A673 (cell line): ENCODE measurements around the gene CCL28. TPM values are rescaled to one million over a fixed set of nuclear protein-coding genes. Genes with fewer than 3 reads are reported as not detected.

Experiments used
- BruUV-seq: library from RNA; stranded (reverse); fragments of 400-500 nt; replicated peaks from 2 replicates; lab custom pipeline; 2021; lab: Mats Ljungman, UMichigan
- CTCF ChIA-PET: fragments of 300-600 bp; sonication (Branson Sonifier 250); formaldehyde crosslinking; loops from one replicate; lab custom pipeline; 2022; ENCODE audit warnings: antibody characterized with exemption; lab: Charles Lee
- POLR2A ChIA-PET: fragments of 300-600 bp; sonication (Branson Sonifier 250); formaldehyde crosslinking; loops from one replicate; lab custom pipeline; 2022; ENCODE audit warnings: antibody characterized with exemption; ENCODE audit not compliant: low non-redundant PET; lab: Charles Lee
- DNase-seq: peaks from one replicate; pipeline ENCODE4 v3.0.0-alpha.2; 2015; ENCODE audit warnings: low spot score
- H3K27ac ChIP-seq: fragments of 200-600 bp; sonication (generic); 2 replicates; pipeline ENCODE4 v1.5.1; 2016; ENCODE audit warnings: mixed run types, low read depth, mild to moderate bottlenecking, mixed read lengths, antibody characterized with exemption, low read length; ENCODE audit not compliant: poor library complexity, severe bottlenecking
- H3K27me3 ChIP-seq: fragments of 200-600 bp; sonication (generic); replicated peaks from 2 replicates; pipeline ENCODE4 v1.6.1; 2017; ENCODE audit warnings: mixed run types, low read depth, mild to moderate bottlenecking, mixed read lengths, antibody characterized with exemption, low read length; ENCODE audit not compliant: insufficient read depth, poor library complexity
- H3K36me3 ChIP-seq: fragments of 200-600 bp; sonication (generic); 2 replicates; pipeline ENCODE4 v1.6.1; 2016; ENCODE audit warnings: mixed run types, mild to moderate bottlenecking, mixed read lengths, antibody characterized with exemption, low read length; ENCODE audit not compliant: insufficient read depth, poor library complexity, severe bottlenecking
- H3K4me1 ChIP-seq: fragments of 200-600 bp; sonication (generic); 2 replicates; pipeline ENCODE4 v1.6.1; 2017; ENCODE audit warnings: mixed run types, mild to moderate bottlenecking, mixed read lengths, antibody characterized with exemption, low read length; ENCODE audit not compliant: insufficient read depth, poor library complexity, severe bottlenecking
- H3K4me3 ChIP-seq: fragments of 200-600 bp; sonication (generic); 2 replicates; pipeline ENCODE4 v1.5.1; 2016; ENCODE audit warnings: low read depth, mixed run types, mild to moderate bottlenecking, mixed read lengths, low read length; ENCODE audit not compliant: poor library complexity, severe bottlenecking
- H3K9me3 ChIP-seq: fragments of 200-600 bp; sonication (generic); 2 replicates; pipeline ENCODE4 v1.6.1; 2016; ENCODE audit warnings: mixed run types, low read depth, mild to moderate bottlenecking, mixed read lengths, antibody characterized with exemption, low read length; ENCODE audit not compliant: poor library complexity, severe bottlenecking
- EZH2 ChIP-seq: fragments of 200-600 bp; sonication (generic); IDR thresholded peaks from 2 replicates; pipeline ENCODE4 v1.6.1; 2017; ENCODE audit warnings: borderline replicate concordance, low read depth, mild to moderate bottlenecking, mixed read lengths, antibody characterized with exemption, low read length; ENCODE audit not compliant: poor library complexity, severe bottlenecking
- intact Hi-C: fragments of 100-400 bp; cut with micrococcal nuclease; formaldehyde crosslinking; loops from one replicate; pipeline ENCODE4 v1.10.0; 2022; ENCODE audit not compliant: unreplicated experiment
- total RNA-seq: library from RNA; stranded (reverse); gene quantifications from 2 replicates; pipeline ENCODE4 v1.2.3, GENCODE V29; 2021
- TF ChIP-seq, protein P1 (sequence below): fragments of 300-800, 200-600 bp; sonication (generic); conservative IDR thresholded peaks from 2 replicates; pipeline ENCODE4 v1.5.1; 2017; ENCODE audit warnings: low read depth, mild to moderate bottlenecking, antibody characterized with exemption, low read length, moderate library complexity, mixed read lengths

The CCL28 gene
- total RNA-seq, 1 experiment from 2014 or later: 0.32 TPM

GRCh38 chr5:43363445-43364152, 48.6 kb downstream of the CCL28 start:
- no TSS peak for BruUV-seq
- ChIA-PET POLR2A (no interaction called here), CTCF (interaction anchor here (1.2 kb wide), 1 partner anchor 26 kb away, joined by 3 read pairs; no protein-coding TSS in a partner anchor)
- intact Hi-C loops: no loop called here
- H3K4me3 ChIP-seq: no peak overlapping the region
- H3K4me1 ChIP-seq: no peaks in the 10 kb centered on the region
- H3K36me3 ChIP-seq: no peaks in the 10 kb centered on the region
- no peak for TF ChIP-seq EZH2
- TF ChIP-seq, protein P1, sequence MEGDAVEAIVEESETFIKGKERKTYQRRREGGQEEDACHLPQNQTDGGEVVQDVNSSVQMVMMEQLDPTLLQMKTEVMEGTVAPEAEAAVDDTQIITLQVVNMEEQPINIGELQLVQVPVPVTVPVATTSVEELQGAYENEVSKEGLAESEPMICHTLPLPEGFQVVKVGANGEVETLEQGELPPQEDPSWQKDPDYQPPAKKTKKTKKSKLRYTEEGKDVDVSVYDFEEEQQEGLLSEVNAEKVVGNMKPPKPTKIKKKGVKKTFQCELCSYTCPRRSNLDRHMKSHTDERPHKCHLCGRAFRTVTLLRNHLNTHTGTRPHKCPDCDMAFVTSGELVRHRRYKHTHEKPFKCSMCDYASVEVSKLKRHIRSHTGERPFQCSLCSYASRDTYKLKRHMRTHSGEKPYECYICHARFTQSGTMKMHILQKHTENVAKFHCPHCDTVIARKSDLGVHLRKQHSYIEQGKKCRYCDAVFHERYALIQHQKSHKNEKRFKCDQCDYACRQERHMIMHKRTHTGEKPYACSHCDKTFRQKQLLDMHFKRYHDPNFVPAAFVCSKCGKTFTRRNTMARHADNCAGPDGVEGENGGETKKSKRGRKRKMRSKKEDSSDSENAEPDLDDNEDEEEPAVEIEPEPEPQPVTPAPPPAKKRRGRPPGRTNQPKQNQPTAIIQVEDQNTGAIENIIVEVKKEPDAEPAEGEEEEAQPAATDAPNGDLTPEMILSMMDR: no peak
- no peaks in the 10 kb centered on the region for H3K27me3 ChIP-seq
- no peaks in the 10 kb centered on the region for H3K9me3 ChIP-seq
- no peak overlapping the region for H3K27ac ChIP-seq
- DNase-seq: no peak

DNA sequence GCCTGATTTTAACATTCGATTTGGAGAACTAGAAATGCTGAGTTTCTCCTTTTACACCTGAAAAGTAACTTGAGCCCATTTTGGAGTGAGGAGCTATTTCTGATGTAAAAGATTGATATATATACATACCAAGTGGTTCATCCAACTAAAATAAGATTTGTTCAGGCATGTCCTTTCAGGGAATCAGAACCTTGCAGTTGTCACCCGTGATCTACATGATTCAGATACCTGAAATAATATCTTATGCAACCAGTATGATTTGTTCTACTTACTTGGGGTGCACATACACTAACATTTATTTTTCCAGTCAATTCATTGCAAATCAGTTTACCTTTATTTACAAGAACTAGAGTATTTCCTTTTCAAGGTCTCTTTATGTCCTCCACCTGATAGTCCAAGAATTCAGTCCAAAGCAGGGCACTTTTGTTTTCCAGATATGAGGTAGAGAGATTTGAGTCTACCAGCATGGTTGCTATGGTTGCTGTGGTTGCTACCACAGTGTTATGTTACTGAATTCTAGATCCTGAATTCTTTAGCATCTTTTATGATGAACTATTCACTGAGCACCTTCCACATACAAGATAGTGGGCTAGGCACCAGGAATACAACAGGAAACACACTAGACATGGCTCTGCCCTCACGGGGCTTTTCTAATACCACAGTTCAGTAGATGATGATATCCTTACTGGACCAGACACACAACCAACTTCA, 49.3 kb downstream of the CCL28 start:
- H3K27ac ChIP-seq: no peak overlapping the region
- no peaks in the 10 kb centered on the region for H3K27me3 ChIP-seq
- no peak for TF ChIP-seq EZH2
- TF ChIP-seq, protein P1: no peak
- intact Hi-C loops: no loop called here
- H3K36me3 ChIP-seq: no peaks in the 10 kb centered on the region
- ChIA-PET CTCF (interaction anchor here (1.2 kb wide), 1 partner anchor 26 kb away, joined by 3 read pairs; no protein-coding TSS in a partner anchor), POLR2A (no interaction called here)
- H3K4me3 ChIP-seq: no peak overlapping the region
- no peaks in the 10 kb centered on the region for H3K9me3 ChIP-seq
- no peak for DNase-seq
- no TSS peak for BruUV-seq
- no peaks in the 10 kb centered on the region for H3K4me1 ChIP-seq

GRCh38 chr5:43358726-43359125, 53.5 kb downstream of the CCL28 start:
- CTCF ChIA-PET: no interaction called here
- TF ChIP-seq EZH2: no peak
- TF ChIP-seq, protein P1: no peak
- BruUV-seq: no TSS peak

More at GRCh38 chr5:43358726-43359125, 53.5 kb downstream of the CCL28 start:
- no peak for DNase-seq
- Histone ChIP-seq H3K4me1 (no peaks in the 10 kb centered on the region), H3K36me3 (no peaks in the 10 kb centered on the region), H3K27ac (no peak overlapping the region), H3K4me3 (no peak overlapping the region), H3K27me3 (no peaks in the 10 kb centered on the region), H3K9me3 (no peaks in the 10 kb centered on the region)
- POLR2A ChIA-PET: no interaction called here
- intact Hi-C loops: no loop called here
